ENCODE data around the gene SPG7.
"Not testable (repeated sequence)": the region's sequence is repeated elsewhere in the genome, so short reads cannot be mapped to it uniquely, and the experiment has no call there.

The SPG7 gene

DNA sequence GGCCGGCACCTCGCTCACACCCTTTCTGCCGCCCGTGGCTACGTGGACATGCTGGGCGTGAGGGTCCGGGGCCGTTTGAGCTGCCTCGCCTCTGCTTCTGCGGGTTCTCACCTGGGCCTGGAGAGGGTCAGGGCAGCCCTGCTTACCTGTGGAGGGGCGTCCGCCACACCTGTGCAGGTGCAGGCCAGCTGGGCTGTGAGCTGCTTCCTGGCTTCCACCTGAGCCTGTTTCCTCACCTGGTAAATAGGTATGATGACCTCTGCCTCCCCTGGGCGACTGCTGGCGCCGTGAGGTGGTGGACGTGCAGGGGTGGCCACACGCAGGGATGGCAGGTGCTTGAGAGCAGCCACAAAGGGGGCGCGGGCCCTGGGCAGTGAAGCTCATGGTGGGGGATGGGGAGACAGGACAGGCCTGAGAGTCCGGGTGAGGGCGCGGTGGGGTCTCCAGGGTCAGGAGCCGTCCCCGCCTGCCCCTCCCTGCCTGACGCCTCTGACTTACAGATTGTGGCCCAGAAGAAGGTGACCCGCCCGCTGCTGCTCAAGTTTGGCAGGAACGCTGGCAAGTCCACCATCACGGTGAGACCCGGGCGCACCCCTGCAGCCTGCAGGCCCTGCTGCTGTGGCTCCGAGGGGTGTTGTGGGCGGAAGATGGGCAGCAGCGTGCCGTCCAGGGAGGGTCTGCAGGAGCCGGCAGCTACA is 75.1 kb downstream of the SPG7 start:
- TF ChIP-seq, protein P1, sequence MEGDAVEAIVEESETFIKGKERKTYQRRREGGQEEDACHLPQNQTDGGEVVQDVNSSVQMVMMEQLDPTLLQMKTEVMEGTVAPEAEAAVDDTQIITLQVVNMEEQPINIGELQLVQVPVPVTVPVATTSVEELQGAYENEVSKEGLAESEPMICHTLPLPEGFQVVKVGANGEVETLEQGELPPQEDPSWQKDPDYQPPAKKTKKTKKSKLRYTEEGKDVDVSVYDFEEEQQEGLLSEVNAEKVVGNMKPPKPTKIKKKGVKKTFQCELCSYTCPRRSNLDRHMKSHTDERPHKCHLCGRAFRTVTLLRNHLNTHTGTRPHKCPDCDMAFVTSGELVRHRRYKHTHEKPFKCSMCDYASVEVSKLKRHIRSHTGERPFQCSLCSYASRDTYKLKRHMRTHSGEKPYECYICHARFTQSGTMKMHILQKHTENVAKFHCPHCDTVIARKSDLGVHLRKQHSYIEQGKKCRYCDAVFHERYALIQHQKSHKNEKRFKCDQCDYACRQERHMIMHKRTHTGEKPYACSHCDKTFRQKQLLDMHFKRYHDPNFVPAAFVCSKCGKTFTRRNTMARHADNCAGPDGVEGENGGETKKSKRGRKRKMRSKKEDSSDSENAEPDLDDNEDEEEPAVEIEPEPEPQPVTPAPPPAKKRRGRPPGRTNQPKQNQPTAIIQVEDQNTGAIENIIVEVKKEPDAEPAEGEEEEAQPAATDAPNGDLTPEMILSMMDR (IDR thresholded peaks at IDR 0.05; ENCODE audit: borderline replicate concordance, insufficient read depth, low read depth, low read length): no peak
- no peak overlapping the region for H3K4me3 ChIP-seq (ENCODE audit: low read depth, low read length)

DNA sequence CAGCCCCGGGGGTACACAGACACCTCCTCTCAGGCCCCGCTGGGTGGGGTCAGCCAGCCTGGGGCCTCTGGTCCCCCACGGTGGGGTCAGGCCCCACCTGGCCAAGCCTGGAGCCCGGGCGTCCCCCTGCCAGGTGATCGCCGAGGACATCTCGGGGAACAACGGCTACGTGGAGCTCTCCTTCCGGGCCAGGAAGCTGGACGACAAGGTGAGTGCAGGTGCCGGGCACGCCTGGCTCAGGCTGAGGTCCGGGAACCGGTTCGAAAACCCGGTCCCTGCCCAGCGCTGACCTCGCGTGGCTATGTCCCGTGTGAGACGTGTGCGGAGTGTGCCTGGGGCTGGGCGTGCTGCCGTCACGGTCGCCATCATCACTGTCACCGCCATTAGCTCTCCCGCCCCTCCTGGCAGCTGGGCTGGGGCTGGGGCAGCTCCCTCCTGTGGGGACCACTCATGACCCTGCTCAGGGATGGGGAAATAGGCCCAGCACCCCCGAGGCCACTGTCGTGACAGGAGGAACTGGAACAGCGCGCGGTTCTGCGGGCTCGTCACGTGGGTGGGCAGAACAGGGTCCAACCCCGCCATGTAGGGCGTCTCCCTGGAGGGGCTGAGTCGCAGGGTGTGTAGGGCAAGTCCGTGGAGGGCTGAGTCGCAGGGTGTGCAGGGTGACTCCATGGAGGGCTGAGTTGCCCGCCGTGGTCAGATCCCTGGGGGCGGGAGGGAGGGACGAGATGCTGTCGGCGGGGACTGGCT is 75.9 kb downstream of the SPG7 start:
- no peak overlapping the region for H3K4me3 ChIP-seq (ENCODE audit: low read depth, low read length)
- TF ChIP-seq, protein P1 (IDR thresholded peaks at IDR 0.05; ENCODE audit: borderline replicate concordance, insufficient read depth, low read depth, low read length): no peak

DNA sequence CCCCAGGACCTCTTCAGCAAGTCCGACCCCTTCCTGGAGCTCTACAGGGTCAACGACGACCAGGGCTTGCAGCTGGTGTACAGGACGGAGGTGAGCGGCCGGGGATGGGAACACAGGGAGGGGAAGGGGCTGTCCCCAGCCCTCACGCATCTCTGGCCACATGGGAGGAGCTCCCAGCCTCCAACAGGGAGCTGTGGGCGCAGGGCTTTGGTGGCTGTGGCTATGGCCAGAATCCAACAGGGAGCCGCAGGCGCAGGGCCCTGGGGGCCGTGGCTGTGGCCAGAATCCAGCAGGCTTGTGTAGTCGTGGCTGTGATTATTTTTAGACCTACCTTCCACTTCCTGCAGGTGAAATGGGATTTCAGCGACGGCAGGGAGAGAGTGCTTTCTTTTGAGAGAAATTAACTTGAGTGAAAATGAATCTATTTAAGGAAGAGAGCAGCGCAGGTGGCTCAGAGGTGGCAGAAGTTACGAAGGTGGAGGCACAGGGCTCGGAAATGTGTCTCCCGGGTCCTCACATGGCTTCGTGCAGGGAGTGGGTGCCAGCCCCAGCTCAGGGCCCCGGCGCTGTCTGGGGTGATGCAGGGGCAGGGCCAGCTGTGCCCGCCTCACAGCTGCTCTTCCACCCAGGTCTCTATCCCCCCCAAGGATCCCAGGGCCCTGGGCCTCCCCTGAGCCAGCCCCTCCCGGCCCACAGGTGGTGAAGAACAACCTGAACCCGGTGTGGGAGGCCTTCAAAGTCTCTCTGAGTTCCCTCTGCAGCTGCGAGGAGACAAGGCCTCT is 76.8 kb downstream of the SPG7 start:
- TF ChIP-seq, protein P1 (IDR thresholded peaks at IDR 0.05; ENCODE audit: borderline replicate concordance, insufficient read depth, low read depth, low read length): no peak
- no peak overlapping the region for H3K4me3 ChIP-seq (ENCODE audit: low read depth, low read length)

DNA sequence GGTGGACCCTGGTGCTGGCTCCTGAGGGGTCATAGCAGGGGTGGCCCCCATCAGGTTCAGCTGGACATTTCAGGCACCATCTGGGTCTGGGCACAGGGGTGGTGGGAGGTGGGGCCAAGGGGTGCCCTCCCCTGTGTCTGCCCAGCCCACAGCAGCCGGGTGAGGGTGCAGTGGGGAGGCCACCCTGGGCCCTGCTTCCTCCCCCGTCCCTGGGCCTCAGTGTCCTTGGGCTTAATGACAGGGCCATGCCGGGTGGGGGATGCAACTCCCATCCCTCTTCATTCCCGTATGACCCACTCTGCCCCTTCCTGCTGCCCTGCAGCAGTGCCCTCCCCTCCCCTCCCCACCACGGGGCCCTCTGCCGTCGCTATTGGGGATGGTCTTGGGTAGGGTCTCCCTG is 78.0 kb downstream of the SPG7 start:
- H3K4me3 ChIP-seq (ENCODE audit: low read depth, low read length): no peak overlapping the region
- TF ChIP-seq, protein P1 (IDR thresholded peaks at IDR 0.05; ENCODE audit: borderline replicate concordance, insufficient read depth, low read depth, low read length): no peak

DNA sequence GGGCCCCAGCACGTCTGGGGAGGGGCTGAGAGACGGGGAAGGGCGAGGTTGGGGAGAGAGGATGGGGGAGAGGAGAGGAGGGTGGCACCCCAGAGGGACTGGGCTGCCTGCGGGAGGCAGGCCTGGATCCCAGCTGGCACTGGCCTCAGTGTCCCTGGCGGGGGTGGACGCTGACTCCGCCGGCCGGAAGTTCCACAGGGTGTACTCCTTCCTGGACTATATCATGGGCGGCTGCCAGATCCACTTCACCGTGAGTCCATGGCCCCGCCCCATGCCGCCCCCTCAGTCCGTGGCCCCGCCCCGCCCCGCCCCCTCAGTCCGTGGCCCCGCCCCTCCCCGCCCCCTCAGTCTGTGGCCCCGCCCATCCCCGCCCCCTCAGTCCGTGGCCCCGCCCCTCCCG is 78.7 kb downstream of the SPG7 start:
- H3K4me3 ChIP-seq (ENCODE audit: low read depth, low read length): no peak overlapping the region
- TF ChIP-seq, protein P1 (IDR thresholded peaks at IDR 0.05; ENCODE audit: borderline replicate concordance, insufficient read depth, low read depth, low read length): no peak

DNA sequence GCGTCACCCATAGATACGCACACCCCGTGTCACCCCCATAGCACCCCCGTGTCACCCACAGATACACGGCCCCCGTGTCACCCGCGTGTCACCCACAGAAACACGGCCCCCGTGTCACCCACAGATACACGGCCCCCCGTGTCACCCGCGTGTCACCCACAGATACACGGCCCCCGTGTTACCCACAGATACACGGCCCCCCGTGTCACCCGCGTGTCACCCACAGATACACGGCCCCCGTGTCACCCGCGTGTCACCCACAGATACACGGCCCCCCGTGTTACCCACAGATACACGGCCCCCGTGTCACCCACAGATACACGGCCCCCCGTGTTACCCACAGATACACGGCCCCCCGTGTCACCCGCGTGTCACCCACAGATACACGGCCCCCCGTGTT is 79.5 kb downstream of the SPG7 start:
- not testable (repeated sequence) for H3K4me3 ChIP-seq (ENCODE audit: low read depth, low read length)

DNA sequence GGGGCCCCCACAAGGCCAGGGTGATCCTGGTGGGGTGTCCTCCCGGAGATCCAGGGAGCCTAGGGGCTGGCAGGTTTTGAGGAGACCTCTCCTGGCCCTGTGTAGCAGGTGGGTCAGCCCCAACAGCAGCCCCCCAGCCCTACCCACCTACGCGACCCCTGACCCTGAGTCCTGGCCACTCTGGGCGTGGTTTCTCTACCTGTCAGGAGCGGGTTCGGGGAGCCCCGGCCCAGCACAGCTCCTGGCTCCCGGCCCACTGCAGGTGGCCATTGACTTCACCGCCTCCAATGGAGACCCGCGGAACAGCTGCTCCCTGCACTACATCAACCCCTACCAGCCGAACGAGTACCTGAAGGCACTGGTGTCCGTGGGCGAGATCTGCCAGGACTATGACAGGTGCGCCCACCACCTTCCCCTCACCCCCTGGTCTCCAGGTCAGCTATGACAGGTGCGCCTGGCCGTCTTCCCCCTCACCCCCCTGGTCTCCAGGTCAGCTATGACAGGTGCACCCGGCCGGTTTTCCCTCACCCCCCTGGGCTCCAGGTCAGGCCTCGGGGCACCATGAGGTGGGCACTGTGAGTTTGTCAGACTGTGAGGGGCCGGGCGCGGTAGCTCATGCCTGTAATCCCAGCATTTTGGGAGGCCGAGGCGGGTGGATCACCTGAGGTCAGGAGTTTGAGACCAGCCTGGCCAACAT is 80.4 kb downstream of the SPG7 start:
- no peak overlapping the region for H3K4me3 ChIP-seq (ENCODE audit: low read depth, low read length)
- TF ChIP-seq, protein P1 (IDR thresholded peaks at IDR 0.05; ENCODE audit: borderline replicate concordance, insufficient read depth, low read depth, low read length): no peak
